ENCODE data around the gene LARP4B.

GRCh38 chr10:958856-959255 is 27.4 kb upstream of the LARP4B start:
- TF ChIP-seq CTCF (IDR thresholded peaks at IDR 0.05; ENCODE audit: low read length) = no peak
- TF ChIP-seq EZH2phosphoT487 (IDR thresholded peaks at IDR 0.05; ENCODE audit: low read length) = no peak
- no peak for TF ChIP-seq EZH2 (optimal IDR thresholded peaks at IDR 0.05; ENCODE audit: low read depth, low read length)

Data from MM.1S (cell line).